Measurements from ENCODE around the gene CWC15. TPM values are rescaled to one million over a fixed set of nuclear protein-coding genes. Genes with fewer than 3 reads are reported as not detected.

Gene CWC15
- total and polyA plus RNA-seq, 4 donors = 17.6 to 47.0 (median 20.9) TPM

DNA sequence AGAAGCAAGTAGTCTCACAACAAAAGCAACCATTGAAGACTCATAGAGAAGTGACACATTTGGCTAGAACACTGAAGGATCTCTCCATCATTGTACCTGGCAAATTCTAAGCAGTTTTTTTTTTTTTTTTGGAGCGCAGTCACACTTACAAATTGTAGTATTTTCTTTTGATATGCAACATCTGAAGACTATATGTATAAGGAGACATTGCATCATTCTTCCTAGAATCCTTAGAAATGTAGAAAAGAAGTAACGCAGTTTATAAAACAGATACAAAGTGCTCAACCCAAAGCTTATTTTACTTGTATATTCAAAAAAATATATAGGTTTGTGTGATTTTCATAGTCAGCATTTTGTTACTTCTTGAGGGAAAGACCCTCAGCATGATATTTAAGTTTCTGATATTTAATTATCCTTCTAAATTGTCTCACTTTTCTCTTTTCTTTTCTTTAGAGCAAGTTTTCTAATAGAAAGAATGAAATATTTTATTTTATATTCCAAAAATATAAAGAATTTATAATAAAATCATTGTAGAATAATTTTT, 20.1 kb upstream of the CWC15 start:
- H3K36me3 ChIP-seq (ENCODE audit: control insufficient read depth in 4 of 4, insufficient read depth in 3 of 4, low read depth in 1 of 4, low read length in 3 of 4) = no peaks in the 10 kb centered on the region
- DNase-seq (ENCODE audit: low spot score) = no peak
- no peaks in the 10 kb centered on the region for H3K27me3 ChIP-seq (ENCODE audit: control insufficient read depth in 4 of 4, insufficient read depth in 4 of 4, low read length in 3 of 4)
- no peaks in the 10 kb centered on the region for H3K4me1 ChIP-seq (ENCODE audit: control insufficient read depth in 4 of 4, insufficient read depth in 4 of 4, low read length in 3 of 4)
- no peak overlapping the region for H3K4me3 ChIP-seq (ENCODE audit: low read depth in 1 of 3, low read length in 3 of 3)
- TF ChIP-seq EGR1 (IDR thresholded peaks at IDR 0.05; ENCODE audit: low read depth in 2 of 2) = no peak
- no peak overlapping the region for H3K27ac ChIP-seq (ENCODE audit: low read depth in 1 of 2, low read length in 2 of 2)
- no peak overlapping the region for H3K9ac ChIP-seq (ENCODE audit: low read depth in 1 of 2, low read length in 2 of 2)
- WGBS = 94% methylated on average over 2 of the region's 2 CpGs
- no peaks in the 10 kb centered on the region for H3K9me3 ChIP-seq (ENCODE audit: control insufficient read depth in 4 of 4, low read length in 3 of 4)

DNA sequence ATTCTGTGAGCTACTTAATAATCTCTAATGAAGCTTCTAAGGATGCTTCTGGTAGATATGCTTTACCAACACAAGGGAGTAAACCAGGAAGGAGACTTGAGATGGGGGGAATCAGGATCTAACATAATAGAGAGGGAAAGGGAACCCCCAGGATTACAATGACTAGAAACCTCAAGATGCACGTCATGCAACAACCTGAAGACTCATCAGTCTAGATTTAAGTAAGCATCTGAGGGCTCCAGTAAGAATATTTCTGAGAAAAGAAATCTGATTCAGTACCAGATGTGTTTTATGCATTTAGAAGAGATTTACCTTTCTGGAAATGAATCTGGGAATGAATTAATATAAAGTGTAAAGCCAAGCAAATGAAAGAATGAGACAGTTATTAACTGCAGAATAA, 15.4 kb upstream of the CWC15 start:
- Histone ChIP-seq H3K9ac (ENCODE audit: low read depth in 1 of 2, low read length in 2 of 2) (no peak overlapping the region), H3K4me3 (ENCODE audit: low read depth in 1 of 3, low read length in 3 of 3) (no peak overlapping the region), H3K36me3 (ENCODE audit: control insufficient read depth in 4 of 4, insufficient read depth in 3 of 4, low read depth in 1 of 4, low read length in 3 of 4) (no peaks in the 10 kb centered on the region), H3K27me3 (ENCODE audit: control insufficient read depth in 4 of 4, insufficient read depth in 4 of 4, low read length in 3 of 4) (no peaks in the 10 kb centered on the region), H3K4me1 (ENCODE audit: control insufficient read depth in 4 of 4, insufficient read depth in 4 of 4, low read length in 3 of 4) (no peaks in the 10 kb centered on the region), H3K27ac (ENCODE audit: low read depth in 1 of 2, low read length in 2 of 2) (no peak overlapping the region), H3K9me3 (ENCODE audit: control insufficient read depth in 4 of 4, low read length in 3 of 4) (no peaks in the 10 kb centered on the region)
- WGBS = 80% methylated on average over 1 of the region's 1 CpG
- DNase-seq (ENCODE audit: low spot score) = no peak
- TF ChIP-seq, protein P1, sequence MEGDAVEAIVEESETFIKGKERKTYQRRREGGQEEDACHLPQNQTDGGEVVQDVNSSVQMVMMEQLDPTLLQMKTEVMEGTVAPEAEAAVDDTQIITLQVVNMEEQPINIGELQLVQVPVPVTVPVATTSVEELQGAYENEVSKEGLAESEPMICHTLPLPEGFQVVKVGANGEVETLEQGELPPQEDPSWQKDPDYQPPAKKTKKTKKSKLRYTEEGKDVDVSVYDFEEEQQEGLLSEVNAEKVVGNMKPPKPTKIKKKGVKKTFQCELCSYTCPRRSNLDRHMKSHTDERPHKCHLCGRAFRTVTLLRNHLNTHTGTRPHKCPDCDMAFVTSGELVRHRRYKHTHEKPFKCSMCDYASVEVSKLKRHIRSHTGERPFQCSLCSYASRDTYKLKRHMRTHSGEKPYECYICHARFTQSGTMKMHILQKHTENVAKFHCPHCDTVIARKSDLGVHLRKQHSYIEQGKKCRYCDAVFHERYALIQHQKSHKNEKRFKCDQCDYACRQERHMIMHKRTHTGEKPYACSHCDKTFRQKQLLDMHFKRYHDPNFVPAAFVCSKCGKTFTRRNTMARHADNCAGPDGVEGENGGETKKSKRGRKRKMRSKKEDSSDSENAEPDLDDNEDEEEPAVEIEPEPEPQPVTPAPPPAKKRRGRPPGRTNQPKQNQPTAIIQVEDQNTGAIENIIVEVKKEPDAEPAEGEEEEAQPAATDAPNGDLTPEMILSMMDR (IDR thresholded peaks at IDR 0.05; ENCODE audit: low read depth, low read length, missing input control) = no peak
- no peak for TF ChIP-seq GABPA (IDR thresholded peaks at IDR 0.05 in 1 of 2, conservative IDR thresholded peaks at IDR 0.05 in 1 of 2)
- TF ChIP-seq FOXA2 (IDR thresholded peaks at IDR 0.05) = no peak
- TF ChIP-seq FOXA1 (IDR thresholded peaks at IDR 0.05) = no peak
- no peak for TF ChIP-seq TAF1 (conservative IDR thresholded peaks at IDR 0.05)
- TF ChIP-seq HNF4A (conservative IDR thresholded peaks at IDR 0.05) = no peak
- TF ChIP-seq NR2F2 (IDR thresholded peaks at IDR 0.05) = no peak
- TF ChIP-seq HNF4G (IDR thresholded peaks at IDR 0.05) = no peak
- TF ChIP-seq, protein P2, sequence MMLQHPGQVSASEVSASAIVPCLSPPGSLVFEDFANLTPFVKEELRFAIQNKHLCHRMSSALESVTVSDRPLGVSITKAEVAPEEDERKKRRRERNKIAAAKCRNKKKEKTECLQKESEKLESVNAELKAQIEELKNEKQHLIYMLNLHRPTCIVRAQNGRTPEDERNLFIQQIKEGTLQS (IDR thresholded peaks at IDR 0.05) = no peak
- TF ChIP-seq, protein P3, sequence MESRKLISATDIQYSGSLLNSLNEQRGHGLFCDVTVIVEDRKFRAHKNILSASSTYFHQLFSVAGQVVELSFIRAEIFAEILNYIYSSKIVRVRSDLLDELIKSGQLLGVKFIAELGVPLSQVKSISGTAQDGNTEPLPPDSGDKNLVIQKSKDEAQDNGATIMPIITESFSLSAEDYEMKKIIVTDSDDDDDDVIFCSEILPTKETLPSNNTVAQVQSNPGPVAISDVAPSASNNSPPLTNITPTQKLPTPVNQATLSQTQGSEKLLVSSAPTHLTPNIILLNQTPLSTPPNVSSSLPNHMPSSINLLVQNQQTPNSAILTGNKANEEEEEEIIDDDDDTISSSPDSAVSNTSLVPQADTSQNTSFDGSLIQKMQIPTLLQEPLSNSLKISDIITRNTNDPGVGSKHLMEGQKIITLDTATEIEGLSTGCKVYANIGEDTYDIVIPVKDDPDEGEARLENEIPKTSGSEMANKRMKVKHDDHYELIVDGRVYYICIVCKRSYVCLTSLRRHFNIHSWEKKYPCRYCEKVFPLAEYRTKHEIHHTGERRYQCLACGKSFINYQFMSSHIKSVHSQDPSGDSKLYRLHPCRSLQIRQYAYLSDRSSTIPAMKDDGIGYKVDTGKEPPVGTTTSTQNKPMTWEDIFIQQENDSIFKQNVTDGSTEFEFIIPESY (IDR thresholded peaks at IDR 0.05) = no peak
- TF ChIP-seq SP1 (IDR thresholded peaks at IDR 0.05) = no peak
- TF ChIP-seq RXRA (IDR thresholded peaks at IDR 0.05) = no peak
- no peak for TF ChIP-seq EGR1 (IDR thresholded peaks at IDR 0.05; ENCODE audit: low read depth in 2 of 2)
- no peak for TF ChIP-seq JUND (IDR thresholded peaks at IDR 0.05)
- TF ChIP-seq, protein P4, sequence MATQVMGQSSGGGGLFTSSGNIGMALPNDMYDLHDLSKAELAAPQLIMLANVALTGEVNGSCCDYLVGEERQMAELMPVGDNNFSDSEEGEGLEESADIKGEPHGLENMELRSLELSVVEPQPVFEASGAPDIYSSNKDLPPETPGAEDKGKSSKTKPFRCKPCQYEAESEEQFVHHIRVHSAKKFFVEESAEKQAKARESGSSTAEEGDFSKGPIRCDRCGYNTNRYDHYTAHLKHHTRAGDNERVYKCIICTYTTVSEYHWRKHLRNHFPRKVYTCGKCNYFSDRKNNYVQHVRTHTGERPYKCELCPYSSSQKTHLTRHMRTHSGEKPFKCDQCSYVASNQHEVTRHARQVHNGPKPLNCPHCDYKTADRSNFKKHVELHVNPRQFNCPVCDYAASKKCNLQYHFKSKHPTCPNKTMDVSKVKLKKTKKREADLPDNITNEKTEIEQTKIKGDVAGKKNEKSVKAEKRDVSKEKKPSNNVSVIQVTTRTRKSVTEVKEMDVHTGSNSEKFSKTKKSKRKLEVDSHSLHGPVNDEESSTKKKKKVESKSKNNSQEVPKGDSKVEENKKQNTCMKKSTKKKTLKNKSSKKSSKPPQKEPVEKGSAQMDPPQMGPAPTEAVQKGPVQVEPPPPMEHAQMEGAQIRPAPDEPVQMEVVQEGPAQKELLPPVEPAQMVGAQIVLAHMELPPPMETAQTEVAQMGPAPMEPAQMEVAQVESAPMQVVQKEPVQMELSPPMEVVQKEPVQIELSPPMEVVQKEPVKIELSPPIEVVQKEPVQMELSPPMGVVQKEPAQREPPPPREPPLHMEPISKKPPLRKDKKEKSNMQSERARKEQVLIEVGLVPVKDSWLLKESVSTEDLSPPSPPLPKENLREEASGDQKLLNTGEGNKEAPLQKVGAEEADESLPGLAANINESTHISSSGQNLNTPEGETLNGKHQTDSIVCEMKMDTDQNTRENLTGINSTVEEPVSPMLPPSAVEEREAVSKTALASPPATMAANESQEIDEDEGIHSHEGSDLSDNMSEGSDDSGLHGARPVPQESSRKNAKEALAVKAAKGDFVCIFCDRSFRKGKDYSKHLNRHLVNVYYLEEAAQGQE (IDR thresholded peaks at IDR 0.05) = no peak
- TF ChIP-seq YY1 (IDR thresholded peaks at IDR 0.05) = no peak

Measured in liver (tissue), 9 donors.